ENCODE measurements around the gene FOCAD.

FOCAD gene

GRCh38 chr9:20872340-20872977 is 188.4 kb downstream of the FOCAD start:
- Mint-ChIP-seq H3K36me3 (peaks cover 0 to 5% of the 10 kb centered on the region in 2 donors), H3K27ac (no peak overlapping the region), H3K4me3 (no peak overlapping the region), H3K4me1 (peaks cover 11 to 16% of the 10 kb centered on the region in 2 donors), H3K27me3 (no peaks in the 10 kb centered on the region), H3K9me3 (no peaks in the 10 kb centered on the region)
- DNase-seq, result no peak
- no peak for ATAC-seq (replicated peaks)

GRCh38 chr9:20873240-20873865 is 189.3 kb downstream of the FOCAD start:
- no peaks in the 10 kb centered on the region for H3K27me3 Mint-ChIP-seq
- ATAC-seq (replicated peaks), result peak; percentile 56 to 67

GRCh38 chr9:20880271-20880670 is 196.2 kb downstream of the FOCAD start:
- no peak overlapping the region for H3K4me3 Mint-ChIP-seq
- DNase-seq (no peak), ATAC-seq (replicated peaks) (no peak)
- no peaks in the 10 kb centered on the region for H3K4me1 Mint-ChIP-seq
- H3K9me3 Mint-ChIP-seq, result no peaks in the 10 kb centered on the region
- no peaks in the 10 kb centered on the region for H3K27me3 Mint-ChIP-seq
- peaks cover 0 to 5% of the 10 kb centered on the region in 2 donors for H3K36me3 Mint-ChIP-seq
- no peak overlapping the region for H3K27ac Mint-ChIP-seq

More at GRCh38 chr9:20873240-20873865, 189.3 kb downstream of the FOCAD start:
- peaks cover 0 to 5% of the 10 kb centered on the region in 2 donors for H3K36me3 Mint-ChIP-seq
- H3K4me3 Mint-ChIP-seq, result no peak overlapping the region
- no peak for DNase-seq
- H3K4me1 Mint-ChIP-seq, result peaks cover 11 to 16% of the 10 kb centered on the region in 2 donors
- H3K9me3 Mint-ChIP-seq, result no peaks in the 10 kb centered on the region
- peak overlapping the region; percentile 67 for H3K27ac Mint-ChIP-seq

GRCh38 chr9:20880675-20881074 is 196.6 kb downstream of the FOCAD start:
- DNase-seq (no peak), ATAC-seq (replicated peaks) (no peak)
- Mint-ChIP-seq H3K4me1 (no peaks in the 10 kb centered on the region), H3K27ac (no peak overlapping the region), H3K4me3 (no peak overlapping the region), H3K36me3 (peaks cover 0 to 5% of the 10 kb centered on the region in 2 donors), H3K27me3 (no peaks in the 10 kb centered on the region), H3K9me3 (no peaks in the 10 kb centered on the region)

- Mint-ChIP-seq H3K9me3 (no peaks in the 10 kb centered on the region), H3K4me3 (no peak overlapping the region), H3K4me1 (no peaks in the 10 kb centered on the region), H3K27ac (no peak overlapping the region), H3K36me3 (peaks cover 0 to 1% of the 10 kb centered on the region in 2 donors), H3K27me3 (no peaks in the 10 kb centered on the region)
- ATAC-seq (replicated peaks) (peak; percentile 53 to 72), DNase-seq (no peak)
Measured at GRCh38 chr9:20884985-20885593, 201.0 kb downstream of the FOCAD start.

GRCh38 chr9:20898885-20899554 is 215.0 kb downstream of the FOCAD start:
- no peak for ATAC-seq (replicated peaks)
- Mint-ChIP-seq H3K27me3 (no peaks in the 10 kb centered on the region), H3K27ac (no peak overlapping the region), H3K9me3 (no peaks in the 10 kb centered on the region), H3K4me3 (no peak overlapping the region), H3K36me3 (peaks cover 2 to 4% of the 10 kb centered on the region in 2 donors), H3K4me1 (no peaks in the 10 kb centered on the region)
- no peak for DNase-seq

GRCh38 chr9:20903212-20903611 is 219.2 kb downstream of the FOCAD start:
- Mint-ChIP-seq H3K9me3 (no peaks in the 10 kb centered on the region), H3K4me1 (no peaks in the 10 kb centered on the region), H3K27ac (no peak overlapping the region), H3K4me3 (no peak overlapping the region), H3K36me3 (peaks cover 6 to 9% of the 10 kb centered on the region in 2 donors), H3K27me3 (no peaks in the 10 kb centered on the region)
- no peak for DNase-seq
- ATAC-seq (replicated peaks), result no peak

GRCh38 chr9:20904995-20905394 is 220.9 kb downstream of the FOCAD start:
- DNase-seq (no peak), ATAC-seq (replicated peaks) (no peak)
- Mint-ChIP-seq H3K4me3 (no peak overlapping the region), H3K27me3 (no peaks in the 10 kb centered on the region), H3K27ac (no peak overlapping the region), H3K36me3 (peaks cover 6 to 9% of the 10 kb centered on the region in 2 donors), H3K4me1 (no peaks in the 10 kb centered on the region), H3K9me3 (no peaks in the 10 kb centered on the region)

GRCh38 chr9:20906326-20906725 is 222.3 kb downstream of the FOCAD start:
- no peak for DNase-seq
- ATAC-seq (replicated peaks), result no peak
- Mint-ChIP-seq H3K27me3 (no peaks in the 10 kb centered on the region), H3K9me3 (no peaks in the 10 kb centered on the region), H3K4me3 (no peak overlapping the region), H3K36me3 (peaks cover 4 to 6% of the 10 kb centered on the region in 2 donors), H3K27ac (no peak overlapping the region), H3K4me1 (no peaks in the 10 kb centered on the region)

GRCh38 chr9:20908461-20908860 is 224.4 kb downstream of the FOCAD start:
- Mint-ChIP-seq H3K9me3 (no peaks in the 10 kb centered on the region), H3K27ac (no peak overlapping the region)
- DNase-seq, result no peak

GRCh38 chr9:20914556-20914955 is 230.5 kb downstream of the FOCAD start:
- no peaks in the 10 kb centered on the region for H3K27me3 Mint-ChIP-seq
- DNase-seq, result no peak
- H3K4me3 Mint-ChIP-seq, result no peak overlapping the region

More at GRCh38 chr9:20908461-20908860, 224.4 kb downstream of the FOCAD start:
- peaks cover 4 to 14% of the 10 kb centered on the region in 2 donors for H3K36me3 Mint-ChIP-seq
- no peaks in the 10 kb centered on the region for H3K4me1 Mint-ChIP-seq
- H3K4me3 Mint-ChIP-seq, result no peak overlapping the region
- ATAC-seq (replicated peaks), result no peak
- no peaks in the 10 kb centered on the region for H3K27me3 Mint-ChIP-seq

GRCh38 chr9:20921362-20921761 is 237.3 kb downstream of the FOCAD start:
- ATAC-seq (replicated peaks) (no peak), DNase-seq (no peak)
- Mint-ChIP-seq H3K36me3 (peaks cover 18 to 23% of the 10 kb centered on the region in 2 donors), H3K4me3 (no peak overlapping the region), H3K9me3 (peaks cover 0 to 8% of the 10 kb centered on the region in 2 donors), H3K27me3 (no peaks in the 10 kb centered on the region), H3K4me1 (no peaks in the 10 kb centered on the region), H3K27ac (no peak overlapping the region)

More at GRCh38 chr9:20914556-20914955, 230.5 kb downstream of the FOCAD start:
- no peak for ATAC-seq (replicated peaks)
- H3K9me3 Mint-ChIP-seq, result peaks cover 0 to 6% of the 10 kb centered on the region in 2 donors
- H3K4me1 Mint-ChIP-seq, result no peaks in the 10 kb centered on the region
- H3K36me3 Mint-ChIP-seq, result peaks cover 20 to 36% of the 10 kb centered on the region in 2 donors
- H3K27ac Mint-ChIP-seq, result no peak overlapping the region

- no peak for DNase-seq
- H3K4me1 Mint-ChIP-seq, result no peaks in the 10 kb centered on the region
- peaks cover 0 to 4% of the 10 kb centered on the region in 2 donors for H3K36me3 Mint-ChIP-seq
- no peaks in the 10 kb centered on the region for H3K27me3 Mint-ChIP-seq
- H3K9me3 Mint-ChIP-seq, result no peaks in the 10 kb centered on the region
- H3K27ac Mint-ChIP-seq, result no peak overlapping the region
- no peak for ATAC-seq (replicated peaks)
- no peak overlapping the region for H3K4me3 Mint-ChIP-seq
Measured at GRCh38 chr9:20925256-20926045, 241.4 kb downstream of the FOCAD start.

GRCh38 chr9:20929276-20929675 is 245.2 kb downstream of the FOCAD start:
- H3K4me1 Mint-ChIP-seq, result no peaks in the 10 kb centered on the region
- ATAC-seq (replicated peaks) (no peak), DNase-seq (no peak)
- no peaks in the 10 kb centered on the region for H3K9me3 Mint-ChIP-seq
- H3K27me3 Mint-ChIP-seq, result no peaks in the 10 kb centered on the region
- no peak overlapping the region for H3K27ac Mint-ChIP-seq
- peaks cover 9 to 17% of the 10 kb centered on the region in 2 donors for H3K36me3 Mint-ChIP-seq
- H3K4me3 Mint-ChIP-seq, result no peak overlapping the region
